Measurements from ENCODE around the gene TMEM130.
"Not testable (repeated sequence)": the region's sequence is repeated elsewhere in the genome, so short reads cannot be mapped to it uniquely, and the experiment has no call there.

TMEM130 gene

GRCh38 chr7:98877146-98877545 lies 7.3 kb upstream of the TMEM130 start:
- no peak for DNase-seq (ENCODE audit: low spot score)

- no peak for DNase-seq (ENCODE audit: low spot score)
Observed at GRCh38 chr7:98875501-98875900, 5.7 kb upstream of the TMEM130 start.

- DNase-seq (ENCODE audit: low spot score) = no peak
Observed at GRCh38 chr7:98874942-98875341, 5.1 kb upstream of the TMEM130 start.

GRCh38 chr7:98873610-98874009 lies 3.8 kb upstream of the TMEM130 start:
- not testable (repeated sequence) for DNase-seq (ENCODE audit: low spot score)

GRCh38 chr7:98872328-98872924 lies 2.6 kb upstream of the TMEM130 start:
- DNase-seq (ENCODE audit: low spot score) = no peak

GRCh38 chr7:98870807-98871491 lies 1.1 kb upstream of the TMEM130 start:
- DNase-seq (ENCODE audit: low spot score) = no peak

- no peak for DNase-seq (ENCODE audit: low spot score)
Observed at GRCh38 chr7:98870121-98870651, 372 bp upstream of the TMEM130 start.

GRCh38 chr7:98869027-98869596 lies 702 bp downstream of the TMEM130 start:
- DNase-seq (ENCODE audit: low spot score) = no peak

GRCh38 chr7:98868450-98868849 lies 1.4 kb downstream of the TMEM130 start:
- no peak for DNase-seq (ENCODE audit: low spot score)

- DNase-seq (ENCODE audit: low spot score) = no peak
Observed at GRCh38 chr7:98866765-98867164, 3.0 kb downstream of the TMEM130 start.

- DNase-seq (ENCODE audit: low spot score) = no peak
Observed at GRCh38 chr7:98866351-98866750, 3.5 kb downstream of the TMEM130 start.

- DNase-seq (ENCODE audit: low spot score) = no peak
Observed at GRCh38 chr7:98864731-98865453, 4.9 kb downstream of the TMEM130 start.

- DNase-seq (ENCODE audit: low spot score) = no peak
Observed at GRCh38 chr7:98863601-98864000, 6.2 kb downstream of the TMEM130 start.

- DNase-seq (ENCODE audit: low spot score) = no peak
Observed at GRCh38 chr7:98862716-98863420, 6.9 kb downstream of the TMEM130 start.

- no peak for DNase-seq (ENCODE audit: low spot score)
Observed at GRCh38 chr7:98862203-98862602, 7.6 kb downstream of the TMEM130 start.

- no peak for DNase-seq (ENCODE audit: low spot score)
Observed at GRCh38 chr7:98860071-98860470, 9.7 kb downstream of the TMEM130 start.

GRCh38 chr7:98855610-98856422 lies 14.0 kb downstream of the TMEM130 start:
- no peak for DNase-seq (ENCODE audit: low spot score)

GRCh38 chr7:98852826-98853225 lies 17.0 kb downstream of the TMEM130 start:
- DNase-seq (ENCODE audit: low spot score) = no peak

GRCh38 chr7:98848918-98849317 lies 20.9 kb downstream of the TMEM130 start:
- DNase-seq (ENCODE audit: low spot score) = no peak

- not testable (repeated sequence) for DNase-seq (ENCODE audit: low spot score)
Observed at GRCh38 chr7:98842552-98842951, 27.3 kb downstream of the TMEM130 start.
